HepG2 (cell line): ENCODE results near the gene ODAD4. TPM values are rescaled to one million over a fixed set of nuclear protein-coding genes. Genes with fewer than 3 reads are reported as not detected.

Experiments used
- DNMT3B ChIP-seq: conservative IDR thresholded peaks from 2 replicates; pipeline ENCODE4 v1.6.1; 2016; ENCODE audit warnings: missing biosample characterization, control low read depth
- HIVEP1 ChIP-seq: sonication (generic); formaldehyde crosslinking; IDR thresholded peaks from 2 replicates; pipeline ENCODE4 v1.4.0; 2020; ENCODE audit warnings: mild to moderate bottlenecking, missing genetic modification reagents
- IRX3 ChIP-seq: sonication (generic); formaldehyde crosslinking; IDR thresholded peaks from 2 replicates; pipeline ENCODE4 v1.8.1; 2023; ENCODE audit warnings: mild to moderate bottlenecking, low read depth, missing genetic modification reagents, borderline replicate concordance
- NFKB2 ChIP-seq: sonication (generic); formaldehyde crosslinking; IDR thresholded peaks from 2 replicates; pipeline ENCODE4 v1.4.0; 2020; ENCODE audit warnings: missing genetic modification reagents, borderline replicate concordance
- RAD51 ChIP-seq: fragments of 450-650 bp; IDR thresholded peaks from 2 replicates; pipeline ENCODE4 v1.6.1; 2016; ENCODE audit warnings: borderline replicate concordance
- SMAD1 ChIP-seq: sonication (generic); formaldehyde crosslinking; IDR thresholded peaks from 2 replicates; pipeline ENCODE4 v1.4.0; 2020; ENCODE audit warnings: missing genetic modification reagents, low read depth, mild to moderate bottlenecking, borderline replicate concordance
- TSC22D2 ChIP-seq: sonication (generic); formaldehyde crosslinking; IDR thresholded peaks from 2 replicates; pipeline ENCODE4 v1.5.1; 2020; ENCODE audit warnings: missing genetic modification reagents, mild to moderate bottlenecking, borderline replicate concordance
- ZNF253 ChIP-seq: sonication (generic); formaldehyde crosslinking; IDR thresholded peaks from 2 replicates; pipeline ENCODE4 v1.8.0; 2022; ENCODE audit warnings: mild to moderate bottlenecking, missing genetic modification reagents, borderline replicate concordance
- ZNF33A ChIP-seq: sonication (generic); formaldehyde crosslinking; IDR thresholded peaks from 2 replicates; pipeline ENCODE4 v1.5.1; 2020; ENCODE audit warnings: missing genetic modification reagents, mild to moderate bottlenecking, moderate library complexity, borderline replicate concordance
- ZNF577 ChIP-seq: sonication (generic); formaldehyde crosslinking; IDR thresholded peaks from 2 replicates; pipeline ENCODE4 v1.4.0; 2020; ENCODE audit warnings: mild to moderate bottlenecking, low read depth, missing genetic modification reagents, borderline replicate concordance
- ZNF672 ChIP-seq: sonication (generic); formaldehyde crosslinking; IDR thresholded peaks from 2 replicates; pipeline ENCODE4 v1.8.1; 2022; ENCODE audit warnings: missing genetic modification reagents
- polyA plus RNA-seq, 8 experiments: library from polyadenylated mRNA; depleted of rRNA in 3 of 8; stranded (reverse) in 7 of 8; unstranded in 1 of 8; fragments of >200 nt; fragmentation: Illumina TruSeq in 4 of 8; extraction: Trizol in 4 of 8; gene quantifications; 2 replicates each; pipeline versions ENCODE4 v1.2.1 to v1.2.3, GENCODE V29; 2011 to 2016; ENCODE audit warnings: low read depth in 4 of 8, missing spikeins in 1 of 8, mixed read lengths in 1 of 8; ENCODE audit not compliant: insufficient read depth in 1 of 8
- total RNA-seq, 5 experiments: library from RNA; depleted of rRNA; stranded (reverse); fragments of >200 nt; fragmentation: Illumina TruSeq; extraction: Trizol; gene quantifications; 2 replicates each; pipeline ENCODE4 v1.2.3, GENCODE V29; 2016; ENCODE audit warnings: low read depth in 1 of 5
- TF ChIP-seq, protein P1 (sequence below): sonication (generic); formaldehyde crosslinking; IDR thresholded peaks from 2 replicates; pipeline ENCODE4 v1.5.1; 2020; ENCODE audit warnings: mild to moderate bottlenecking, missing genetic modification reagents
- TF ChIP-seq, protein P2 (sequence below): sonication (generic); formaldehyde crosslinking; IDR thresholded peaks from 2 replicates; pipeline ENCODE4 v1.9.0; 2021; ENCODE audit warnings: missing genetic modification reagents, borderline replicate concordance
- TF ChIP-seq, protein P3 (sequence below): sonication (generic); formaldehyde crosslinking; IDR thresholded peaks from 2 replicates; pipeline ENCODE4 v1.8.0; 2022; ENCODE audit warnings: missing genetic modification reagents, mild to moderate bottlenecking, moderate library complexity, borderline replicate concordance
- TF ChIP-seq, protein P4 (sequence below): sonication (generic); formaldehyde crosslinking; IDR thresholded peaks from 2 replicates; pipeline ENCODE4 v1.4.0; 2020; ENCODE audit warnings: mild to moderate bottlenecking, low read depth, missing genetic modification reagents

ODAD4 gene
- total and polyA plus RNA-seq, 2 of the 13 experiments (the other 11 are each of a cell fraction or from before 2014, with no cell fraction given) = 0.48 to 0.53 TPM

DNA sequence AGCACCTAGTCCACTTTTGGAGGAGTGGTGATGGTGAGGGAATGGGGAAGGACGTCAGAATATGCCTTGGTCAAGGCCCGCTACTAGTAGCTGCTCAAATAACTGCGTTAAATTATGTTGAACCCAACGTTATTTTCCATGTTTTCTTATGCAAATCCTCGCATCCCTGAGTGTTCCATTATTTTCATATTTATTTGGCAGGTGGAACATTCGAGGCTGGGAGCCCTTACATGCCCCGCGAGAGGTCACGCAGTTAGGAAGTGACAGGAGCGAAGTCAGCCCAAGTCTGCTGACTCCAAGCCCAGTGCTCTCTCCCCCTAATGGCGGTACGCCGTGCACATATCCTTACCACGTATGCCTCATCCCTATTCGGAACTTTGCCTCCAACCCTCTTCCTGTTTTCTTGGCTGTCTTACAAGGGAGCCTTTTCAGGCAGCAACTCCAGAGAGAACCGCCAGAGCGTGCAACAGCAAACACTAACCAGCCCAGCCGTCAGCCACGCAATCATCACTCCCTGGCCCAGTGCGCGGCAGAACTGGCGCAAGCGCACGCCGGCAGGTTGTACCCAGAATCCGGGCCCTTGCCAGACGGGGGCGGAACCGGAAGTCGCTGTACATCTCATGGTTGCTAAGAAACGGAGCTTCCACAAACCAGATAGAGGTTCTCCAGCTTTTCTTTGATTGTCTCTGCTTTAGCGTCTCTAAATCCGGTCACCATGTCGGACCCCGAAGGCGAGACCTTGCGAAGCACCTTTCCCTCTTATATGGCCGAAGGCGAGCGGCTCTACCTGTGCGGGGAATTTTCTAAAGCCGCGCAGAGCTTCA is at the start of gene ODAD4 (continued):
- TF ChIP-seq, protein P1, sequence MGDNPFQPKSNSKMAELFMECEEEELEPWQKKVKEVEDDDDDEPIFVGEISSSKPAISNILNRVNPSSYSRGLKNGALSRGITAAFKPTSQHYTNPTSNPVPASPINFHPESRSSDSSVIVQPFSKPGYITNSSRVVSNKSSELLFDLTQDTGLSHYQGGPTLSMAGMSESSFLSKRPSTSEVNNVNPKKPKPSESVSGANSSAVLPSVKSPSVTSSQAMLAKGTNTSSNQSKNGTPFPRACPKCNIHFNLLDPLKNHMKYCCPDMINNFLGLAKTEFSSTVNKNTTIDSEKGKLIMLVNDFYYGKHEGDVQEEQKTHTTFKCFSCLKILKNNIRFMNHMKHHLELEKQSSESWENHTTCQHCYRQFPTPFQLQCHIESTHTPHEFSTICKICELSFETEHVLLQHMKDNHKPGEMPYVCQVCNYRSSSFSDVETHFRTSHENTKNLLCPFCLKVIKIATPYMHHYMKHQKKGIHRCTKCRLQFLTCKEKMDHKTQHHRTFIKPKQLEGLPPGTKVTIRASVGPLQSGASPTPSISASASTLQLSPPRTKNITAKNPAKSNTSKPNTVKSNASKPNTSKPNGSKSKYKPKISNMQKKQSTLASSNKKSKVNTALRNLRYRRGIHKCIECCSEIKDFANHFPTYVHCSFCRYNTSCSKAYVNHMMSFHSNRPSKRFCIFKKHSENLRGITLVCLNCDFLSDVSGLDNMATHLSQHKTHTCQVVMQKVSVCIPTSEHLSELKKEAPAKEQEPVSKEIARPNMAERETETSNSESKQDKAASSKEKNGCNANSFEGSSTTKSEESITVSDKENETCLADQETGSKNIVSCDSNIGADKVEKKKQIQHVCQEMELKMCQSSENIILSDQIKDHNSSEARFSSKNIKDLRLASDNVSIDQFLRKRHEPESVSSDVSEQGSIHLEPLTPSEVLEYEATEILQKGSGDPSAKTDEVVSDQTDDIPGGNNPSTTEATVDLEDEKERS (CRISPR knock-in tag) = peak; percentile 94
- TF ChIP-seq, protein P2, sequence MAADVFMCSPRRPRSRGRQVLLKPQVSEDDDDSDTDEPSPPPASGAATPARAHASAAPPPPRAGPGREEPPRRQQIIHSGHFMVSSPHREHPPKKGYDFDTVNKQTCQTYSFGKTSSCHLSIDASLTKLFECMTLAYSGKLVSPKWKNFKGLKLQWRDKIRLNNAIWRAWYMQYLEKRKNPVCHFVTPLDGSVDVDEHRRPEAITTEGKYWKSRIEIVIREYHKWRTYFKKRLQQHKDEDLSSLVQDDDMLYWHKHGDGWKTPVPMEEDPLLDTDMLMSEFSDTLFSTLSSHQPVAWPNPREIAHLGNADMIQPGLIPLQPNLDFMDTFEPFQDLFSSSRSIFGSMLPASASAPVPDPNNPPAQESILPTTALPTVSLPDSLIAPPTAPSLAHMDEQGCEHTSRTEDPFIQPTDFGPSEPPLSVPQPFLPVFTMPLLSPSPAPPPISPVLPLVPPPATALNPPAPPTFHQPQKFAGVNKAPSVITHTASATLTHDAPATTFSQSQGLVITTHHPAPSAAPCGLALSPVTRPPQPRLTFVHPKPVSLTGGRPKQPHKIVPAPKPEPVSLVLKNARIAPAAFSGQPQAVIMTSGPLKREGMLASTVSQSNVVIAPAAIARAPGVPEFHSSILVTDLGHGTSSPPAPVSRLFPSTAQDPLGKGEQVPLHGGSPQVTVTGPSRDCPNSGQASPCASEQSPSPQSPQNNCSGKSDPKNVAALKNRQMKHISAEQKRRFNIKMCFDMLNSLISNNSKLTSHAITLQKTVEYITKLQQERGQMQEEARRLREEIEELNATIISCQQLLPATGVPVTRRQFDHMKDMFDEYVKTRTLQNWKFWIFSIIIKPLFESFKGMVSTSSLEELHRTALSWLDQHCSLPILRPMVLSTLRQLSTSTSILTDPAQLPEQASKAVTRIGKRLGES (CRISPR knock-in tag) = peak; percentile 92; the same call in 1 of the 2 replicates
- TF ChIP-seq, protein P3, sequence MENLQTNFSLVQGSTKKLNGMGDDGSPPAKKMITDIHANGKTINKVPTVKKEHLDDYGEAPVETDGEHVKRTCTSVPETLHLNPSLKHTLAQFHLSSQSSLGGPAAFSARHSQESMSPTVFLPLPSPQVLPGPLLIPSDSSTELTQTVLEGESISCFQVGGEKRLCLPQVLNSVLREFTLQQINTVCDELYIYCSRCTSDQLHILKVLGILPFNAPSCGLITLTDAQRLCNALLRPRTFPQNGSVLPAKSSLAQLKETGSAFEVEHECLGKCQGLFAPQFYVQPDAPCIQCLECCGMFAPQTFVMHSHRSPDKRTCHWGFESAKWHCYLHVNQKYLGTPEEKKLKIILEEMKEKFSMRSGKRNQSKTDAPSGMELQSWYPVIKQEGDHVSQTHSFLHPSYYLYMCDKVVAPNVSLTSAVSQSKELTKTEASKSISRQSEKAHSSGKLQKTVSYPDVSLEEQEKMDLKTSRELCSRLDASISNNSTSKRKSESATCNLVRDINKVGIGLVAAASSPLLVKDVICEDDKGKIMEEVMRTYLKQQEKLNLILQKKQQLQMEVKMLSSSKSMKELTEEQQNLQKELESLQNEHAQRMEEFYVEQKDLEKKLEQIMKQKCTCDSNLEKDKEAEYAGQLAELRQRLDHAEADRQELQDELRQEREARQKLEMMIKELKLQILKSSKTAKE = no peak
- TF ChIP-seq NFKB2 (CRISPR knock-in tag) (peak; percentile 96), IRX3 (CRISPR knock-in tag) (no peak; the same call in 1 of the 2 replicates), SMAD1 (CRISPR knock-in tag) (peak; percentile 47; the same call in 1 of the 2 replicates), TSC22D2 (CRISPR knock-in tag) (no peak), ZNF672 (CRISPR knock-in tag) (no peak), ZNF253 (0 out of 2 replicates have a peak, but pooled peaks have one; percentile 29), RAD51 (no peak), ZNF33A (no peak), ZNF577 (CRISPR knock-in tag) (no peak), HIVEP1 (CRISPR knock-in tag) (peak; percentile 90), DNMT3B (peak; percentile 60; the same call in 1 of the 2 replicates)
- TF ChIP-seq, protein P4, sequence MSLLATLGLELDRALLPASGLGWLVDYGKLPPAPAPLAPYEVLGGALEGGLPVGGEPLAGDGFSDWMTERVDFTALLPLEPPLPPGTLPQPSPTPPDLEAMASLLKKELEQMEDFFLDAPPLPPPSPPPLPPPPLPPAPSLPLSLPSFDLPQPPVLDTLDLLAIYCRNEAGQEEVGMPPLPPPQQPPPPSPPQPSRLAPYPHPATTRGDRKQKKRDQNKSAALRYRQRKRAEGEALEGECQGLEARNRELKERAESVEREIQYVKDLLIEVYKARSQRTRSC = no peak
